ENCODE data around the gene MYOD1.

Gene MYOD1

DNA sequence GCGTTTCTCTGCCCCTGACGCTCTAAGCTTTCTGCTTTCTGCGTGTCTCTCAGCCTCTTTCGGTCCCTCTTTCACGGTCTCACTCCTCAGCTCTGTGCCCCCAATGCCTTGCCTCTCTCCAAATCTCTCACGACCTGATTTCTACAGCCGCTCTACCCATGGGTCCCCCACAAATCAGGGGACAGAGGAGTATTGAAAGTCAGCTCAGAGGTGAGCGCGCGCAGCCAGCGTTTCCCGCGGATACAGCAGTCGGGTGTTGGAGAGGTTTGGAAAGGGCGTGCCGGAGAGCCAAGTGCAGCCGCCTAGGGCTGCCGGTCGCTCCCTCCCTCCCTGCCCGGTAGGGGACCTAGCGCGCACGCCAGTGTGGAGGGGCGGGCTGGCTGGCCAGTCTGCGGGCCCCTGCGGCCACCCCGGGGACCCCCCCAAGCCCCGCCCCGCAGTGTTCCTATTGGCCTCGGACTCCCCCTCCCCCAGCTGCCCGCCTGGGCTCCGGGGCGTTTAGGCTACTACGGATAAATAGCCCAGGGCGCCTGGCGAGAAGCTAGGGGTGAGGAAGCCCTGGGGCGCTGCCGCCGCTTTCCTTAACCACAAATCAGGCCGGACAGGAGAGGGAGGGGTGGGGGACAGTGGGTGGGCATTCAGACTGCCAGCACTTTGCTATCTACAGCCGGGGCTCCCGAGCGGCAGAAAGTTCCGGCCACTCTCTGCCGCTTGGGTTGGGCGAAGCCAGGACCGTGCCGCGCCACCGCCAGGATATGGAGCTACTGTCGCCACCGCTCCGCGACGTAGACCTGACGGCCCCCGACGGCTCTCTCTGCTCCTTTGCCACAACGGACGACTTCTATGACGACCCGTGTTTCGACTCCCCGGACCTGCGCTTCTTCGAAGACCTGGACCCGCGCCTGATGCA, at the start of gene MYOD1:
Gene MYOD1, plus strand, starts transcription at position 544 of the 910 bp plus-strand sequence. Its CDS starts 212 bp downstream, at position 756.
- DNase-seq (ENCODE audit: low spot score), result no peak

DNA sequence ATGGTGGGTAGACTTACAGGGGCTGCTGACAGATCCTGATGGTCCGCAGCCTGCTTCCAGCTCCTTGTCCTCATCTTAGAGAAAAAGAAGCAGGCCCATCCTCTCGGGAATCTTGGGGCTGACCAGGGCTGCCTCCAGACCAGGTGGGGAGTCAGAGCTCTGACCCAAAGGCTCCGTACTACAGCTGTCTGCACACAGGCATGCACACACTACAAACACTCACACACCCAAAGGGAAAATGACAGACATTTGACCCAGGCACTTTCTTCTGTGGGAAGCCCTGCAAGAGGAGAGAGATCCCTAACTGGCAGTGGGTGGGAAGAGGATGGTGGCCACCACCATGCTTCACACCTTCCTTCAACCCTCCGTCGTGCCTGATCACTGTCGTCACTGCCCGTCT, 46.9 kb upstream of the MYOD1 start:
- DNase-seq (ENCODE audit: low spot score), result no peak

DNA sequence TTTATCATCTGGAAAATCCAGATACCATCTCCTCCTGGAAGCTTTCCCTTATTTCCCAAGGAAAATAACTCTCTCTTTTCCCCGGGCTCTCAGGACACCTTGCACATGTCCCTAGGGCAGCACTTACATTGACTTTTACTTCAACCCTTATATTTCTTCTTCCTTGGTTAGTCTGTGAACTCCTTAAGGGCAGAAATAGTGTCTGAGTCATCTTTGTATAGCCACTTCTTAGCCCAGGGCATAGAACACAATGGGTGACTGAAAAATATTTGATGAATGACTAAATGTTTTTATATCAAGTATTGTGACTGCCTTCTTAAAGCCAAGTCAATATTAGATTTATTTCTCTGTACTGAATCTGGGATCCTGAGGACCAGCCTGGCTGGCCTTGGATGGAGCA, 45.4 kb upstream of the MYOD1 start:
- DNase-seq (ENCODE audit: low spot score), result no peak

DNA sequence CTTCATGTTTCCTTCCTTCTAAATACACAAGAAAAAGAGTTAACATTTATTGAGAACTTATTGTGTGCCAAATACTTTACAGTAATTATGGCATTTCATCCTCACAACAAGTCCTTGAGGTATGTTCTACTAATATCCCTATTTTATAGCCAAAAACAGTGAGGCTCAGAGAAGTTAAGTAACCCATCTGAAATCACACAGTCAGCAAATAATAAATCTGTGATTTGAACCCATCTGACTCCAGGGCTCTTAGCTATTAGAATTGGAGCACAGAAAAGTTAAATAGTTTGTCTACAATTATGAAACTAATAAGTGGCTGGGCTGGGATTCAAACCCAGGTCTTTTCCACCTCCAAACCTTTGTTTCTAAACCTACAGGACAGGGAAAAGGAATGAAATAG, 36.5 kb upstream of the MYOD1 start:
- no peak for DNase-seq (ENCODE audit: low spot score)

DNA sequence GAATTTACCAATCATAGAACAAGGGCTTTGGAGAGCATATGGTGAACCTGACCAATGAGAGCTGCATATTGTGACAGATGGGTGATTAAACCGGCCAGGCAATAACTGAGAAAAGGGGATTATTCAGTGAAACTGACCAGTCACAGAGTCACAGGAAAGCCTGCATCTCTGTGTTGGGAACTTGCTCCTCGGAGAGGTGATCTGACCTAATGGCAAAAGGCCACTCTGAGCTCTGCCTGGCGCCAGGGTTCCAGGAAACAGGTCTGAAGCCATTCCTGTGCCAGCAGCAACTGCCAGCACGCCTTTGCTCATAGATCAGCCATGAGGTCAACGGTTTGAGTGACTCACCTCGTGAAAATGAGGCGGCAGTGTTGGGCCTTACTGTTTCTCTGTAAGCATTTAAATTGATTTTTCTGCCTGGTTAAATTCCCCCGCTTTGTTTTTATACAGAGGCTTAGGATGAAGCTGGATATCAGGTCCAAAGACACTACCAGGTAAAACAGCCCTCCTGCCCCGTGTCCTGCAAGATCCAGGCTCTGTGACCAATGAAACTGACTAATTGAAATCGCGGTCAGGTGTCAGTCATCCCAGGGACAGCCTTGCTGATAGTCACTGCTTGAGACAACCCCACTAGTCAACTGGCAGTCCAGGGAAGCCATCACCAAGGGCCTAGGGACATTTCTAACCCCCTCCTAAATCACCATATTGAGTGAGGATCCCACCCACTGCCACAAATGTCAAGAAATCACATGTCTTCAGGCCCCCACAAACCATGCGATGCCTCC, 35.8 kb upstream of the MYOD1 start:
- peak; percentile 83 for DNase-seq (ENCODE audit: low spot score)

DNA sequence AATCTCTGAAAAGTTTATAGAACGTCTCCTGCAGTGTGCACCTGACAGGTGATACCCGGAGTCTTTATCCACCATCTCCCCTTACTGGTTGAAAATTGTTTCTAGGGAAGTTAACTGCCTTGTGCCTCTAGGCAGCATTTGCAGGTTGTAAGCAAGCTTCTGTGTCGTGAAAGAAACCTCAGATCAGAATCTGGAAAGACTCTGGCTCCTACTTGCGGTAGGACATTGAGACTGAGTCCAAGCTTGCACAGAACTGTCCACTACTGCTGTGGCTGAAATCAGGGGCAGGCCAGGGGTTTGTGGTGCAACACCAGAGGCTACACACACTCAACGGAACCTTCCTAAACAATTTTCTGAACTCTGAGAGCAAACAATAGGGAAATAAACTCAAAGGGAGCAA, 34.8 kb upstream of the MYOD1 start:
- DNase-seq (ENCODE audit: low spot score), result no peak

DNA sequence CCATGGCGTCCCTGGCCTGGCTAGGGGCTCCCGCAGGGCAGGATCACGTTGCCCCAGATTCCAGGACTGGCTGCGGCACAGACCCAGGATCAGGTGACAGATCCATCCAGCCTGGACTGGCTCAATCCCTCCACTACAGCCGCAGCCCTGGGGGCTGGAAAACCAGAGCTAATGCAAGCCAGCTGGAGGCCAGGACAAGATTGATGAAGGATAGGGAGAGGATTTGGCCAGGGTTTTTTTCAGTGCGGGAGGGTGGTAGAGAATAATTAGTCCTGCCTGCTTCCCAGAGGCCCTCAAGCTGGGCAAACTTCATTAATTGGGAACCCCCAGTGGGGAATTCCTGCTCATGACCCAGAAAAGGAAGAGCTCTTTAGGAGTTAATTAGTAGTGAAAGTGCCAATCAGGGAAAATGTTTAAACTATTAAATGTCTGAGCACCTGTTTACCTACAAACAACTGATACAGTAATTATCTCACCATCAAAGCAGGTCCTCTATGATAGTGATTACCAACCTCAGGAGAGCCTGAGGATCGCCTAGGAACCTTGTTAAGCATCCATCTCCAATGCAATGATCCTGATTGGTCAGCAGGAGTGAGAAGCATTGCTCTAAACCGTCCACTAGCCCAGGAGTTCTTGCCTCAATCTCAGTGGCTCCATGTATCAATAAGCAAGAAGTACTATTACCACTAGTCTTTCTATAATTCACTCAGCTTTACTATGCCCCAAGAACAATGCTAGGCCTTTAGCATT, 33.0 kb upstream of the MYOD1 start:
- no peak for DNase-seq (ENCODE audit: low spot score)

DNA sequence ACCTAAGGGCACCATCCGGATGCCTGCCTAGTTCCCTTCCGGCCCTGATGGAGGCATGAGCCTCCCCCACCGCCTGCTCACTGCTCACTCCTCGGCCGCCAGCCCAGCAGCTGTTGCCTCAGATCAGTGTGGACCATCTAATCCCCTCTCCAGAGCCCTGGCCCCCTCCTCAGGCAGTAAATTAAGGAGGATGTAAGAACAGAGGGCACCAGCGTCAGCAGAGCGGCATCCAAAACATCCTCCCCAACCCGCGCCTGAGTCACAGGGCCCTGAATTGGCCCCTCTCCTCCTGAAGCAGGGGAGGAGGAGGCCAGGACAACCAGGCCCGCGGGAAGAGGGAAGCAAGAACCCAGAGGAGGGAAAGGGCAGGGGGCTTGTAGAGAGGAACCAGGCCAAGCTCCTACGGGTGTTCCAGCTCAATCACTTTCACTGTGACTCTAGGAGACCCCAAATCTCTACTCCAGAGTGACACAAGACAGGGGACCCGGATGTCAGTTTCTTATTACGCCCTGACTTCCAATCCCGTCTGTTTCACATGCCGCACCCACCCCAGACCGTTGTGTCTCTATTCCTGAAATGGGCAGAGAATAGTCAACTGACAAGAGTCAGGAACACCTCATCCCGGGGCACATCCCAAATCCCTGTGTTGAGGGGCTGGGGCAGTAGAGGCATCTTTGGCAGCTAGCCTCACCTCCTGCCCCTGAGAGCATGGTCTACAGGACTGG, 31.3 kb upstream of the MYOD1 start:
- DNase-seq (ENCODE audit: low spot score), result no peak

DNA sequence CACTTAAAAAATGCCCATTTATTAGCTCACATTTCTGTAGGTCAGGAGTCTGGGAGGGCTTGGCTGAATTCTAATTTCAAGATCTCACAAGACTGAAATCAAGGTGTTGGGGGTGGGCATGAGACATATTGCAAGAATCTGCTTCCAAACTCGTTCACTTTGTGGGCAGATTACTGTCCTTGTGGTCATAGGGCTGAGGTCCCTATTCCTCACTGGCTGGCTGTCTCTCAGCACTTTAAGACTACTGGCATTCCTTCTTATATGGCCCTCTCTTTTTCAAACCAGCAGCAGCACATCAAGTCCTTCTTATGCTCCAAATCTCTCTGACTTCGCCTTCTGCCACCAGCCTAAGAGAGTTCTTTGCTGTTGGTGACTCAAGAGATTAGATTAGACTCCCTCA, 27.8 kb upstream of the MYOD1 start:
- DNase-seq (ENCODE audit: low spot score), result no peak

DNA sequence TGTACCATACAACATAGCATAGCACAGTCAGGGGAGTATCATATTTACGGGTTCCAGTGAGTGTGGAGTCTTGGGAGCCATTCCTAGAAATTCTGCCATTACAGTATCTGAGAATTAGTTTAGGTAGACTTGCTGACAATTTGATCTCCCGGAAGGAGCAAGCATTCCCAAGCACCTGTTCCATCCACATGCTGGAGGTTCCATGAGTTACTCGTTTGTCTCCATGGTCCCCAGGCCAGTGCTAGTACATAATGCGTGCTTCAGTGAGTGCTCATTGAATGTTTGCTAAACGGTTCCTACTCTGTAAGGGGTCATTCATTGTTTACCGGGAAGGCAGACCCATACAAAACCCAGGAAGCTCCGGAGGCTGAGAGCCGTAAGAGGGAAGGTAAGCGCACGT, 27.4 kb upstream of the MYOD1 start:
- DNase-seq (ENCODE audit: low spot score), result no peak

DNA sequence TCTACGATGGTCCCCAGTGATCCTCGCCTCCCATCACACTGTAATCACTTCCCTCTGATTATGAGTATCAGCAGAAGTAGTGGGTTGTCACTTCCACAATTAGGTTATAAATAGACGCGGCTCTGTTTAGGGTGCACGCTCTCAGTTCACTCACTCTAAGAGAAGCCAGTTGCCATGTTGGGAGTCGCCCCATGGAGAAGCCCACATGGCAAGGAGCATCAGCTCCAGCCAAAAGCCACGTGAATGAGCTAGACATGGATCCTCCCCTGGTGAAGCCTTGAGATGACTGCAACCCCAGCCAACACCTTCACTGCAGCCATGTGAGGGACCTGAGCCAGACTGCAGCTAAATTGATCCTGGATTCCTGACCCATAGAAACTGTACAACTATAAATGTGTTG, 26.4 kb upstream of the MYOD1 start:
- DNase-seq (ENCODE audit: low spot score), result no peak

DNA sequence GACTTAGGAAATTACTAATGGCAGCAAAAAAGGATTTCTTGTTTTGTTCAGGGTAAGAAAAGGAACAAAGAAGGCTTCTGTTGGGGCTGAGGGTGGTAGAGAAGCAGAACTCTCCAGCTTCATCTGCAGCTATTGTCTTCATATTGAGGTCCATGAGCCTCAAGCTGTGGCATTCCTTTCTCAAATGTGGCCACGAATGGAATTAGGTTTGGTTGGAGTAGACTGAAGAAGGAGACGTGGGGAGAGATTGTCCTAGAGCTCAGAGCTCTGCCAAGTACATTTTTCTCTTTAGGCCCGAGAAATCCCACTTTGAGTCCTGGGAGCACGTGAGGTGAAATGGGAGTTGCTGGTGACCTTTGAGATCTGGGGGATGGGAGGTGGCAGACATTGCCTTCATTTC, 25.8 kb upstream of the MYOD1 start:
- DNase-seq (ENCODE audit: low spot score), result no peak

DNA sequence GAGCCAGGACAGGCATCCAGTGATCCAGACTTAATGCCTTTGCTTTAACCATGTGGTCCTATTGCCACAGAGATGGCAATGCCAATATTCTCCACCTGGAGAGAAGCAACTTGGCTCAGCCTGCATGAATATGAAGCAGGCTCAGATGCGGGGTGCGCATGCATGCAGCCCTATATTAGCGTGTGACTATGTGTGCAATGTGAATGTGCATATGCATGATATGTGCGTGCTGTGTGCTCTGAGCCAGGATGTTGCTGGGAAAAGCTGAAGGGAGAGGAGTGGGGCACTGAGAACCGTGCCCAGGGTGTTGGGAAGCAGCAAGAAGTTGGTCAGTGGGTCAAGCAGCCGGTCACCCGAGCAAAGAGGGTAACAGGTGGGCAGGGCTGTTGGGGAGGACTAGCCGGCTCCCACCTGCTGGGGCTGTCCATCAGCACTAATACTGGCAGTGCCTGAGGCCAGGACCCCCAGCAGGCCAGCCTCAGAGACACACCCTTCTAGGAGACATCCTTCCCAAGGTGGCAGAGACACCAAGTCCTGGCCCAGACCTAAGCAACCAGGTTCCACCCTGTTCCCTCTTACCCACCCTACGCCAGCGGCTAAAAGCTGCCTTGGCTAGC, 24.8 kb upstream of the MYOD1 start:
- no peak for DNase-seq (ENCODE audit: low spot score)

DNA sequence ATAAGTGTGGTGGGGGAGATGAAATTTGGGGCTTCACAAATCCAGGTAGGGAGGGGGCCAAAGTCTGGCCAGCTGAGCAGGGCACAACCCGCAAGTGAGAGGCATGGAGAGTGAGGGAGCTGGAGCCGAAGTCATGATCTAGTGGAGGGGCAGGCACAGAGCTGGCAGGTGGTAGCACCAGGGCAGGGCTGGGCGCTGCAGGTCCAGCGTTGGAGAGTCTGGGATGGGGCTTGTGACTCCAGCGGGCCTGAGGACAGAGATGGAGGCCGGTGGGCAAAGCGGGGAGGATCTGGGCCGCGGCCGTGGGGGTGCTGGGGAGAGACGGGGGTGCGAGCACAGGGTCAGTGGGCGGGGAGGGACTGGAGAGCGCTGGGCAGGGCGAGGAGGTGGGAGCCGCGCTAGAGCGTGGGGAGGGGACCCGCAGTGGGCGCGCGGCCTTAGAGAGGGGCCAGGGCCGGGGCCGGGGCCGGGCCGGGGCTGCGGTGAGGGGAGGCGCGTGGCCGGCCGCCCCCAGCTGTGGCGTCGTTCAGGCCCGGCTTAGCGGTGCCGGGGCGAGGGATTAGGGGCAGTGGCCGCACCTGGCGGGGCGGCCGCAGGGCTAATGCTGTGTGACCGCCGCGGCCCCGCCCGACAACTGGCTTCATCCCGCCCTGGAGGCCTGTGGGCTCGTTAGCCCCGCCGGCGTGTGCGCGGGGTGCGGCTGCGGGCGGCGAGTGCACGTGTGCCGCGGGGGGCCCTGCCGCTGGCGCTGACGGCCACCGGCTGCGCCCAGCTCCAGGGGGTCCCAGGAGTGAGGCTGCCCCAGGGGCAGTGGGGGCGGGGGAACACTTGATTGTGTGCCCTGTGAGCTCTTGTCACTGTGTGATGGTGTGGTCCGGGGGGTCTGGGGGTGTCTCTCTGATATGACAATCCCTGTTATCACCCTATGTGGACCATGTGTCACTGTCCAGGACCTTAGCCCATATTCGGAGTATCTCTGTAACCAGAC, 23.6 kb upstream of the MYOD1 start:
- no peak for DNase-seq (ENCODE audit: low spot score)

DNA sequence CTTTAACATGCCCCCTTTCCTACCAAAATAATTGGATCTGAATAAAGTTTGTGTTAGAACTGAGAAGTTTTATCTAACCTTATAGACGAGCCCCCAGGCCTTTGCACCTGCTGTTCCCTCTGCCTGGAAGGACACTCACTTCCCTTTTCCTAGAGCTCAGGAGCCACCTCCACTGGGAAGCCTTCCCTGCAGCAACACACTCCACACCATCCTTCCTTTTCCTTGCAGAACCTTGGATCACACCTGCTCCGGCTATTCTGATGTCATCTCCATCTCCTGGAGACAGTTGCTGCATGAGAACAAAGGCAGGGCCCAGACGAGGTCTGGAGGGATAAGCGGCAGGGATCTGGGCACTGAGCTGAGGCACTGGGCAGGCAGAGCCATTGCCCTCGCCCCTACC, 22.6 kb upstream of the MYOD1 start:
- no peak for DNase-seq (ENCODE audit: low spot score)

DNA sequence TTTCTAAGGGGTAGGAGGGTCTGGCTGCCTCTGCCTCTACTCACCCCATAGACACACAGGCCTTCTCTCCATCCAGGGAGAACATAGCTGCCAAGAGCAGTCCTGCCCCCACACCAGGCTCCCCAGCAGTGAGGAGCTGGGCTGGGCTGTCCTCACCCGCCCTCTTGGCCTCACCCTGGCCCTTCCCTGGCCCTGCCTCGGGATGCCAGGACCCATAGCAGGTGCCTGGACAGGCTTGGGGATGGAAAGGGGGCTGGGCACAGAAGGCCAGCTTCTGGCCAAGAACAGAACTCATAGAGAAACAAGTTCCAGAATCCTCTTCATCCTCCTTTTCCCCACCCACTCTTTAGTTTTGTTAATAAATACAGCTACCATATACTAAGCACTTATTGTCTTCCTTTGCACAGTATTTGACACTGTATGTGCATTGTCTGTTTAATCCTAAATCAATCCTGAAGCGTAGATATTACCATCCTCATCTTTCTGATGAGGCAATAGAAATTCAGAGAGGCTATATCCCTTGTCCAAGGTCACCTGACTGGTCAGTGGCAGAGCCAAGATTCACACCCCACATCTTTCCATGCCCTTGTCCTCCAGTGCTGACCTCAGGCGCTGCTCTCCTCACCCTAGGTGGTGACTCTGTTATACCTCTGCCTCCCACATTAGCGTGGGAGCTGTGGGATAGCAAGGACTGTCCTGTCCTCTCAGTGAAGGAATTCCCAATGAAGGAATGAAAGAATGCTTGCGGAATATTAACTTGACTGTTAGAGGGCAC, 22.0 kb upstream of the MYOD1 start:
- DNase-seq (ENCODE audit: low spot score), result no peak

DNA sequence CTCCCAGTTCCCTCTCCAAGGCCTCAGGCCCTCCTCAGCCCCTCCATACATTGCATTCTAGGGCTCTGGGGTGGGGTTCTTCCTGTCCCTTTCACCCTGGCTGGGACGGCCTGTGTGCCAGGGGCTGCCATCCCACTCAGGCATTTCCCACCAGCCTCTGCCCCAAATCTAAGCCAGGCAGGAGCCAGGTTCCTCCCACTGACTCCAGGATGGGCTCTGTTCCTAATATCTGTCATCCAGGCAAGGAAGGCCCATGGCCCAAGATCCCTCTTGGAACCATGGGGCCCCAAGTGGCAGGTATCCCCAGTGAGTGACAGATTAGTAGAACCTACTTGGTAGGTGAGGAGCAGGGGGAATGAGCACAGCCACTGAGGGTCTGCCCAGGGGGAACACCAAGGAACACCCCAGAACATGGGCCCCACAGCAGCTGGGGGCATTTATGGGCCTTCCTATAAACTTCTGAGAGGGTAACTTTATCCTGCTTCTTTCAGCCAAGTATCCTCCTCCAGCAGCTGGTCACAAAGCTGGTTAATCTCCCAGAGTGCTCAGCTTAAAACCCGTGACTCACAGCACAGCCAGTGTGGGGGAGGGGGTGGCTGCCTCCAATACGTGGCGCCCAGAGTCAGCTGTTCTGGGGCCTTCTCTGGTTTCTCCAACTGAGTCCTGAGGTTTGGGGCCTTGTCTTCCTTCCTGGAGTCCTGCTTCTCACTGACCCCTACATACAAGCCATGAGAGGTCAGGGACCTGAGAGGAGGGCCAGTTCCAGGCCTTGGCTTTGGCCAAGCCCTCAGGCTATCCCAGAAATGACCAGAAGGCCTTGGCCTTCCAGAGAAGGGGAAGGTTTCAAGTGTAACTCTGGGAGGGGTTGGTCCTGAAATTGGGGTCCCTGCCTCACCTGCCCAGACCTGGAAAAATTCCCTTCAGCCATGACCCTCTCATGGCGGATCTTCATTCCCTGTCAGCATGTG, 19.9 kb upstream of the MYOD1 start:
- peak; percentile 7 for DNase-seq (ENCODE audit: low spot score)

DNA sequence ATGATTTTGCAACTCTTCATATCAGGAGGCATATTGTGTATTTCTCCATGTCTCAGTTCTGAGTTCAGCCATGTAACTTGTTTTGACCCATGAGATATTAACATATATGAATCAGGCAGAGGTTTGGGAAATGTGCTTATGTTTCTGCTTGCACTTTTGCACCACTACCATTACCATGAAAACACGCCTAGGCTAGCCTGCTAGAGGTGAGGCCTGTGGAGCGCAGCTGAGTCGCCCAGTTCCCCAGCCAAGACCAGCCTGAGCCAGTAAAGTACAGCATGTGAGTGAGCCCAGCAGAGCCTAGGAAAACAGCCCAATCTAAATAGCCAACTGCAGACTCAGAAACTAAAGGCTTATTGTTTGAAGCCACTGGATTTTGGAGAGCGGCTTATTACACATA, 18.4 kb upstream of the MYOD1 start:
- no peak for DNase-seq (ENCODE audit: low spot score)
